ENCODE data around the gene BACH2. TPM values are rescaled to one million over a fixed set of nuclear protein-coding genes. Genes with fewer than 3 reads are reported as not detected.
"Not testable (repeated sequence)": the region's sequence is repeated elsewhere in the genome, so short reads cannot be mapped to it uniquely, and the experiment has no call there.

Gene BACH2
- polyA plus RNA-seq, 5 donors: 6.4 to 10.0 (median 7.7) TPM

DNA sequence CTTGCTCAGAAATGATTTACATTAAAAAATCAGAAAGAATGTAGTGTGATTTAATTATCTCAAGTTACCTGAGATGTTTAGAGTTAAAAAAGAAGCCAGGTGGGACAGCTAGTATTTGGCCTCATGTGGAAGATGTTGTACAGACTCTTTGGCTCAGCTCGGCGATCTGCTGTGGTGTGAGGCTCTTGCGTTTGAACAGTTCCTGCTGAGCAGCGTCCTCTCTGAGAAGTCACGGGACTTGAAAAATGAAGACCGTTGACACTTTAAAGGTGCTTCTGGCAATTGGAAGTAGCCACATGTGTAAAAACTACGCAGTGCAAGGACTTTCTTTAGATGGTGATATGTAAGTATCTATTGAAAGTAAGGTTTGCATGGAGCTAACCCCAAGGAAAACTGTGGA lies 169.0 kb downstream of the BACH2 start:
- DNase-seq: no peak

GRCh38 chr6:90126839-90127238 lies 169.8 kb downstream of the BACH2 start:
- DNase-seq: no peak

GRCh38 chr6:90126181-90126580 lies 170.5 kb downstream of the BACH2 start:
- no peak for DNase-seq

- DNase-seq: no peak
Measured at GRCh38 chr6:90124874-90125510, 171.7 kb downstream of the BACH2 start.

DNA sequence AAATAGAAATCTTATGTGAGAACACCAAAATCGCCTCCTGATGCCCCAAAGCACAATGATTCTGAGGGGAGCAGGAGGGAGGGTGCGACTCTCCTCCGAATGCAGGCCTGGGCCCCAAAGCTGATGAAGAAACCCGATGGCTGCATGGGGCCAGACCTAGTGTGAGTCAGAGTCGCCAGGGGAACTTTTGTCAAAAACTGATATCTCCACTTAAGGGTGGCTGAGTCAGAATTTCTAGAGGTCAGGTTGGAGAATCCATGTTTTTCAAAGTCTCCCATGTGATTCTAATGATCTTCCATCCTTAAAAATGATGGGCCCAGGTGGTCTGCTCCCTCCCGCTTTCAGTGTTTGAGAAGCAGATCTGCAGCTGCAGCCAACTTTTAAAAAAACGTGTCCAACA lies 172.8 kb downstream of the BACH2 start:
- DNase-seq: no peak

DNA sequence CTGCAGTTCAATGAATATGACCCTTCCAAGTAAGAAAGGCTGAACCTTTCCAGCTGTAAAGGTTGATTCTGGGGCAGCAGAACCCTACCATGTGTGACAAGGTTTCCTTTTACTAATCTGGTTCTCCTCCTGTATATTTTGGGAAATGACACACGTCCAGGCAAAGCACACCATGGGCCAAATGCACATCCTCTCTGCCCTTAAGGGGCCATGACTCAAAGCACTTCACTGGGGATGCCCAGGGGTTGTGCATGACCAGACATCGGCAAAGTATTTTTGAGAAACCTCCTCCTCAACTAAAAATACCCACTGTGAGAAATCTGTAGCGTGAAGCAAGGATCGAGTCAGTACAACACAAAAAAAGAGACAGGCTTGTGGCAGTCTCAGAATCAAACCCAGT lies 174.7 kb downstream of the BACH2 start:
- DNase-seq: no peak

GRCh38 chr6:90120327-90120726 lies 176.3 kb downstream of the BACH2 start:
- no peak for DNase-seq

DNA sequence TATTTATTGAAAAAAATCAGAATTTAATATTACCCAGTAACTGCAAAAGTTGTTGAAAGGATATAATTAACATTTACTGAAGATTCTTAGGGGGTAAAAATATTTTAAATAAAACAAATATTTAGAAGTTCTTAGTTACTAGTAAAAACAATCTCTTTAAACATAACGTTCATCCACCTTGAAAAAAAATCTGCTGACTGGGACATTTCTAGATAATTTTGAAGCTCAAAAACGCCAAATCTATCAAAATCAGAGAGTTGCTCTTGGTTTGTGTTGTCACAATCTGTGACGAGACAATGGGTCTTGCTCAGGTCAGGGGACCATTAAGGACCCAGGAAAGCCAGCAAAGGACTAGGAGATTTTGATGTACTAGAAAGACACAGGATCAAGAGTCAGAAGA lies 177.0 kb downstream of the BACH2 start:
- DNase-seq: no peak

GRCh38 chr6:90118581-90118980 lies 178.1 kb downstream of the BACH2 start:
- no peak for DNase-seq

DNA sequence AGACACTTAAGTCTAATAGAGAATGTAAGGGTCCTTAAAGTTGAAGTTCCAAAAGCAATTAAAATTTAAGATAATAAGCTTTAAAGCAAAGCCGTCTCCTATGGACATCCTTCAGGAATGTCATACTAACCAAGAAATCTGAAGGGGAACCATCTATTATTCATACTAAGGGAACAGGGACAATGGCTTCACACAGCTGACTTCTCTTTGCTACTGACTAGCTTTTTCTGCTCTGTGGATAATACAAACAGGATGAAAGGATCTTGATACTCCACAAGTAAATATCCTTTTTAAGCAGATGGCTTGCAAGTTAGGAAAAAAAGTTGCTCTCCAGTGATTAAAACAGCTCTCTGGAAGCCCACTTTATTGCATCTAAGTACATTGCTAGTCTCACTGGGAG lies 178.6 kb downstream of the BACH2 start:
- no peak for DNase-seq

DNA sequence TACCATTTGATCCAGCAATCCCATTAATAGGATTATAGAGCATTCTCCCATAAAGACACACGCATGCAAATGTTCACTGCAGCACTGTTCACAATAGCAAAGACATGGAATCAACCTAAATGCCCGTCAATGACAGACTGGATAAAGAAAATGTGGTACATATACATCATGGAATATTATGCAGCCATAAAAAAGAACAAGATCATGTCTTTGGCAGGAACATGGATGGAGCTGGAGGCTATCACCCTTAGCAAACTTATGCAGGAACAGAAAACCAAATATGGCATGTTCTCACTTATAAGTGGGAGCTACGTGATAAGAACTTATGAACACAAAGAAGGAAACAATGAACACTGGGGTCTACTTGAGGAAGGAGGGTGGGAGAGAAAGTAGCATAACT lies 180.5 kb downstream of the BACH2 start:
- DNase-seq: not testable (repeated sequence)

DNA sequence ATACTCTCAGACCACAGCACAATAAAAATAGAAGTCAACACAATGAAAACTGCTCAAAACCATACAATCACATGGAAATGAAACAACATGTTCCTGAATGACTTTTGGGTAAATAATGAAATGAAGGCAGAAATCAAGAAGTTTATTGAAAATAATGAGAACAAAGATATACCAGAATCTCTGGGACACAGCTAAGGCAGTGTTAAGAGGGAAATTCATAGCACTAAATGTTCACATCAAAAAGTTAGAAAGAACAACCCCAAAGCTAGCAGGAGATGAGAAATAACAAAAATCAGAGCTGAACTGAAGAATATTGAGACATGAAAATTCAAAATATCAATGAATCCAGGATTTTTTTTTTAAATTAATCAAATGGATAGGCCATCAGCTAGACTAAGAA lies 183.3 kb downstream of the BACH2 start:
- no peak for DNase-seq

DNA sequence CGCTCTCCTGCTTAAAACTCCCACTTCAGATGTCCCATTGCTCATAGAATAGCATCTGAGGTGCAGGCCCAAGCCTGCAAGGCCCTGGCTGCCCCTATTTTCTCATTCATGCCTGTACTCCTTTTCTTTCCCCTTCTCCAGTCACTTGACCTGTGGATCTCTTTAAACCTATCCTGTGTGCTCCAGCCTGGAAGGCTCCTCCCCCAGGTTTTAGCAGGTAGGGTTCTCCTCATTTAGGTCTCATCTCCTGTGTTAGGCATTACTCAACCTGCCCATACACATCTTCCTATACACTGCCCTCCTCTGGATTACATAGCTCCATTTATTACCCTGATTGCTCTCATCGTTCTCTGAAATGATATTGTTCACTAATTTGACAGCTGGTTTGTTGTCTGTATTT lies 185.3 kb downstream of the BACH2 start:
- DNase-seq: no peak

- DNase-seq: no peak
Measured at GRCh38 chr6:90110971-90111370, 185.7 kb downstream of the BACH2 start.

DNA sequence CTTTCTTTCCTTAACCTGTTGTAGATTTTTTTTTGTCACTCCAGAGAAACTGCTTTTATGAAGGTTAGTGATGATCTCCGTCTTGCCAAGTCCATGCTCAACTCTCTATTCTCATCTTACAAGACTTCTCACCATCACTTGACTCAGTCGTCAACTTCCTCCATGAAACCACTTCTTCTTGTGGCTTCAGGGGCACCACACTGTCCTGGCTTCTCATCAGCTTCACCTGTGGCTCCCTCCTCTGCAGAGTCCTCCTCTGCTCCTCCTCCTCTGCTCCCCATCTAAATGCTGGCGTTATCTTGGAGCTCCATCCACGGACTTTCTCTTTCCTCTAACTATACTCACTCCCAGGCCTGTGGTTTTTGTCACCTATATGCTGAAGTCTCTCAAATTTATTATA lies 187.5 kb downstream of the BACH2 start:
- no peak for DNase-seq

GRCh38 chr6:90107771-90108282 lies 188.8 kb downstream of the BACH2 start:
- DNase-seq: no peak

DNA sequence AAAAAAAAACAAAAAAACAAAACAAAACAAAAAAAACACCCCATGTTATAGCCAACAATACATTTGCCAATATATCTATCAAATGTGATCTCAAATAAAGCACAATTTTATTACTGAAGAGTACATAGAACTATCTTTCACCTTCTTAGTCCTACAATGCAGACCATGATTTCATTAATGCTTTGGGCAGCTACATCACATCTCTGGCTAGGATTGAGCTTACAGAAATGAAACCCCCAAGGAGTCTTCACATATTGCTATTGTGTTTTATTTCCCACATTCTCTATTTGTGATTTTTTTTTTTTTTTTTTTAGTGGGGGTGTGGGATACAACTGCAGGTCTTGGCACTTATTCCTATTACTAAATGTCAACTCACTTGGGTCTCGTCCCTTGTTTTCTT lies 189.3 kb downstream of the BACH2 start:
- no peak for DNase-seq

GRCh38 chr6:90106449-90106848 lies 190.2 kb downstream of the BACH2 start:
- DNase-seq: no peak

DNA sequence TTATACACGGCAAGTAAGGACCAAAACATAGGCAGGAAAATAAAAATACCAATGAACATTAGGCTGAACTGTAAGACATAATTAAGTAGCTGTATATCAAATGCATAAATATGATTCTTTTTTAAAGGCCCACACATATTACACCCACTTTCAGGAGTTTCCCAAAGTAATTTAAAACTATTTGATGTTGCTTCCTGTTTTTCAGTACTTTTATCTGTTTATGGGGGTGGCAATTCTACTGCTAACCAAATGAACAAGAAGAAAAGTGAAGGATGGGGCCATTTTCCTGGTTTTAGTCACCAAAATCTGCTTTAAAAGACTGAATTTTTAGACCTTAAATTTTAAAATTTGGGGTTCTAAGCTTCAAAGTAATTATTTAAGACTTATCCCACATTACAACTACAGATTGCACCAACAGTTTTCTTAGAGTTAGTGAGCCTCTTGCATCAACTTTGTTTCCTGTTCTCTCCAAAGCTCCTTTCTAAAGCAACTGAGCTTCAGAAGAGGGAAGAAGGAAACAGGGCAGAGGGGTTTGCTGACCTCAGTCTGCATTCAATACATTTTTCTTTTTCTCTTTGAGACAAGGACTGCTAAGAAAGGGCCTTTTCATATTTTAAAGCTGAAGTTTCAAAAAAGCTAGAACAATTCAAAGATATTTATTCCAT lies 191.0 kb downstream of the BACH2 start:
- DNase-seq: no peak

- DNase-seq: no peak
Measured at GRCh38 chr6:90103056-90103800, 193.4 kb downstream of the BACH2 start.

DNA sequence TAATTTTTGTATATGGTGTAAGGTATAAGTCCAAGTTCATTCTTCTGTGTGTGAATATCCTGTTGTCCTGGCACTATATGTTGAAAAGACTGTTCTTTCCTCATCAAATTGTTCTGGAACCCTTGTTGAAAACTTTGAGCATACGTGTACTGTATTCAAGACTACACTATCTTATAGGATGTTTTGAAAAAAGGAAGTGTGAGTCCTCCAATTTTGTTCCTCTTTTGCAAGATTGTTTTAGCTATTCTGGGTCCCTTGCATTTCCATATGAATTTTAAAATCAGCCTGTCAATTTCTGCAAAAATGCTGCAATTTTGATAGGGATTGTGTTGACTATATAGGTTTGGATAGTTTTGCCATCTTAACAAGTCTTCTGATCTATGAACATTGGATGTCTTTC lies 195.2 kb downstream of the BACH2 start:
- no peak for DNase-seq

GRCh38 chr6:90100059-90100665 lies 196.5 kb downstream of the BACH2 start:
- DNase-seq: no peak

- DNase-seq: no peak
Measured at GRCh38 chr6:90098627-90099026, 198.0 kb downstream of the BACH2 start.
